Pancreas (tissue), 10 donors: Measurements from ENCODE around the gene SPP2. TPM values are rescaled to one million over a fixed set of nuclear protein-coding genes. Genes with fewer than 3 reads are reported as not detected.

Experiments used
- ATAC-seq, 4 donors: fragments of 200-7000 bp; cut with Tn5 transposase; one replicate each; pipeline versions ENCODE4 v1.8.0 to v1.9.1; 2020; ENCODE audit warnings: mild to moderate bottlenecking in 4 of 4, moderate library complexity in 4 of 4
- DNase-seq, 6 donors: peaks; one replicate each; pipeline ENCODE4 v3.0.0-alpha.2; 2020
- FAIRE-seq: peaks from 2 replicates; lab custom pipeline; 2012; peaks lifted over from hg19 to GRCh38; lab: Jason Lieb, UNC
- H3K27ac ChIP-seq, 4 donors: fragments of 200-600 bp; sonication (generic); 1 replicate in 3 of 4; 2 replicates in 1 of 4; pipeline versions ENCODE4 v1.5.0 to v1.8.0; 2020
- H3K27me3 ChIP-seq, 4 donors: fragments of 200-600 bp; one replicate each; pipeline ENCODE4 v1.8.0; 2021
- H3K36me3 ChIP-seq, 3 donors: fragments of 200-600 bp; sonication (generic) in 1 of 3; one replicate each; pipeline versions ENCODE4 v1.5.0 to v1.8.0; 2020 to 2021
- H3K4me1 ChIP-seq, 3 donors: fragments of 200-600 bp; one replicate each; pipeline ENCODE4 v1.8.0; 2021
- H3K4me3 ChIP-seq, 4 donors: fragments of 200-600 bp; sonication (generic) in 2 of 4; one replicate each; pipeline versions ENCODE4 v1.5.0 to v1.8.0; 2020 to 2021
- H3K9me3 ChIP-seq, 4 donors: fragments of 200-600 bp; one replicate each; pipeline ENCODE4 v1.8.0; 2021
- WGBS, 2 donors: extraction: QIAGEN DNeasy Blood & Tissue Kit; methylation state at CpG; one replicate each; pipeline ENCODE4 v1.1.7; 2013; 5-methylcytosine and 5-hydroxymethylcytosine counted together
- intact Hi-C, 3 donors: fragments of 100-400 bp; cut with DNase I; formaldehyde crosslinking; loops; one replicate each; pipeline versions ENCODE4 v1.11.1 to v1.14.2; 2022
- polyA plus RNA-seq, 2 donors: library from polyadenylated mRNA; stranded (reverse); fragments of 200-250 nt; gene quantifications; one replicate each; pipeline ENCODE4 v1.2.3, GENCODE V29; 2013
- total RNA-seq, 6 donors: library from RNA; stranded (reverse); fragmentation: NEBNext Ultra II Directional in 4 of 6; extraction: Animal tissue kit (Norgen Biotek cat#: 25700) in 4 of 6; gene quantifications; one replicate each; pipeline versions ENCODE4 v1.2.1 to v1.2.4, GENCODE V29; 2021 to 2023
- TF ChIP-seq, protein P1 (sequence below), 4 donors: fragments of 200-600 bp; sonication (generic) in 3 of 4; IDR thresholded peaks; one replicate each; pipeline versions ENCODE4 v1.5.0 to v1.8.0; 2021; ENCODE audit warnings: antibody characterized with exemption in 4 of 4
- donor health status: healthy with polysubstance abuse.
- donor health status: DM: no; HTN: no; CAD: no; lungs with moderate emphysema.
- donor health status: DM: no; HTN: no; CAD: no.
- donor health status: control.
- donor health status: control.
- donor health status: Bipolar disorder and iron deficiency.
- donor health status: DM: yes; HTN: yes; CAD: no.
- donor health status: DM: no; HTN: no; CAD: no.
- donor health status: DM: no; HTN: no; CAD: no.
- donor health status: DM: yes; HTN: yes; CAD: no.

The SPP2 gene
- total and polyA plus RNA-seq, 8 donors, result not detected

DNA sequence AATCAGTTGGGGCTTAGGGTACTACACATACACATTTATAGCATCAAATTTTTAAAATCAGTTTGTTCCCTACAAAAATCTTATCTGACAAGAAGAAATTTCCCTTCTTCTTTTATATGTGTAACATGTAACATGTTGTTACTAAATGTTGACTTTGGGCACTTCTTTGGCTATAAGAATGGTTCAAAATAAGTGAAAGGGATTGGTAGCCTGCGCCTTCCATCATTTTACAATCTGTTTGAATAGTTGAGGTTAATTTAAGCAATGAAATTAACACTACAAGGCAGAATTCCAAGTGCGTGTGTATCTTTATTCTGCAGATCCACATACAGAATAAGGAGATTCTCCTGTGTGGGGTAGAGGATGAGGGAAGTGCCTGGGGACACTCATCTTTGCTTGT lies 30.2 kb upstream of the SPP2 start:
- WGBS, 2 donors, result 86 to 90% methylated on average over 2 of the region's 2 CpGs
- TF ChIP-seq, protein P1, sequence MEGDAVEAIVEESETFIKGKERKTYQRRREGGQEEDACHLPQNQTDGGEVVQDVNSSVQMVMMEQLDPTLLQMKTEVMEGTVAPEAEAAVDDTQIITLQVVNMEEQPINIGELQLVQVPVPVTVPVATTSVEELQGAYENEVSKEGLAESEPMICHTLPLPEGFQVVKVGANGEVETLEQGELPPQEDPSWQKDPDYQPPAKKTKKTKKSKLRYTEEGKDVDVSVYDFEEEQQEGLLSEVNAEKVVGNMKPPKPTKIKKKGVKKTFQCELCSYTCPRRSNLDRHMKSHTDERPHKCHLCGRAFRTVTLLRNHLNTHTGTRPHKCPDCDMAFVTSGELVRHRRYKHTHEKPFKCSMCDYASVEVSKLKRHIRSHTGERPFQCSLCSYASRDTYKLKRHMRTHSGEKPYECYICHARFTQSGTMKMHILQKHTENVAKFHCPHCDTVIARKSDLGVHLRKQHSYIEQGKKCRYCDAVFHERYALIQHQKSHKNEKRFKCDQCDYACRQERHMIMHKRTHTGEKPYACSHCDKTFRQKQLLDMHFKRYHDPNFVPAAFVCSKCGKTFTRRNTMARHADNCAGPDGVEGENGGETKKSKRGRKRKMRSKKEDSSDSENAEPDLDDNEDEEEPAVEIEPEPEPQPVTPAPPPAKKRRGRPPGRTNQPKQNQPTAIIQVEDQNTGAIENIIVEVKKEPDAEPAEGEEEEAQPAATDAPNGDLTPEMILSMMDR (IDR thresholded peaks at IDR 0.05), result no peak

DNA sequence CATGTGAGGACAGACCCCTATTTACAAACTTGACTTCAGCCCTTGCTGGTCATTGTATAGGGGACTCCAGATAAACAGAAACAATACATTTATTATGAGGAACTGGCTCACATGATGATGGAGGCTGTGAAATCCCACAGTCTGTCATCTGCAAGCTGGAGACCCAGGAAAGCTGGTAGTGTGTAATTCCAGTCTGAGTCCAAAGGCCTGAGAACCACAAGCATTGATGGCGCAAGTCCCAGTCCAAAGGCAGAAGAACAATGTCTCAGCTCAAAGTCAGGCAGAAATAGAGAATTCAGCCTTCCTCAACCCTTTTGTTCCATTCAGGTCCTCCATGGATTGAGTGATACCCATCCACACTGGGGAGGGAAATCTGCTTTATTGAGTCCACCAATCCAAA lies 28.1 kb upstream of the SPP2 start:
- DNase-seq, result no peak
- Histone ChIP-seq H3K27ac (no peak overlapping the region), H3K9me3 (no peaks in the 10 kb centered on the region), H3K4me1 (no peaks in the 10 kb centered on the region), H3K36me3 (no peaks in the 10 kb centered on the region), H3K4me3 (no peak overlapping the region), H3K27me3 (peaks cover 0 to 3% (median 0%) of the 10 kb centered on the region in 4 donors)
- intact Hi-C loops, result no loop called here
- no peak for ATAC-seq
- no peak for FAIRE-seq
- WGBS, 2 donors, result 95 to 98% methylated on average over 1 of the region's 1 CpG
- TF ChIP-seq, protein P1 (IDR thresholded peaks at IDR 0.05), result no peak

More for the DNA sequence above, 30.2 kb upstream of the SPP2 start:
- intact Hi-C loops, result no loop called here
- ATAC-seq, result no peak
- no peak for DNase-seq
- no peak for FAIRE-seq
- H3K27ac ChIP-seq, result no peak overlapping the region
- H3K36me3 ChIP-seq, result no peaks in the 10 kb centered on the region
- H3K27me3 ChIP-seq, result peaks cover 0 to 3% (median 0%) of the 10 kb centered on the region in 4 donors
- H3K4me3 ChIP-seq, result no peak overlapping the region
- H3K9me3 ChIP-seq, result no peaks in the 10 kb centered on the region
- no peaks in the 10 kb centered on the region for H3K4me1 ChIP-seq

DNA sequence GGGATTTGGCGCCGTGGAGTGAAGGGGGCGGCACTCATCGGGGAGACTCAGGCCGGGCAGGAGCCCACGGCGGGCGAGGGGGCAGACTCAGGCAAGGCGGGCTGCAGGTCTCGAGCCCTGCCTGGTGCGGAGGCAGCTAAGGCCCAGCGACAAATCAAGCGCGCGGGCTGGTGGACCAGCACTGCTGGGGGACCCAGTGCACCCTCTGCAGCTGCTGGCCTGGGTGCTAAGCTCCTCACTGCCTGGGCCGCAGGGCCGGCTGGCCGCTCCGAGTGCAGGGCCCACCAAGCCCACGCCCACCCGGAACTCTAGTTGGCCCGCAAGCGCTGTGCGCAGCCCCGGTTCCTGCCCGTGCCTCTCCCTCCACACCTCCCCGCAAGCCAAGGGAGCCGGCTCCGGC lies 26.2 kb upstream of the SPP2 start:
- Histone ChIP-seq H3K4me3 (no peak overlapping the region), H3K9me3 (no peaks in the 10 kb centered on the region), H3K36me3 (no peaks in the 10 kb centered on the region), H3K27me3 (no peaks in the 10 kb centered on the region), H3K27ac (no peak overlapping the region), H3K4me1 (no peaks in the 10 kb centered on the region)
- FAIRE-seq (no peak), ATAC-seq (no peak), DNase-seq (peak in 1 of 6 donors; percentile 66)
- TF ChIP-seq, protein P1 (IDR thresholded peaks at IDR 0.05), result no peak
- WGBS, 2 donors, result 94 to 99% methylated on average over 25 to 29 of the region's 29 CpGs
- intact Hi-C loops, result no loop called here

DNA sequence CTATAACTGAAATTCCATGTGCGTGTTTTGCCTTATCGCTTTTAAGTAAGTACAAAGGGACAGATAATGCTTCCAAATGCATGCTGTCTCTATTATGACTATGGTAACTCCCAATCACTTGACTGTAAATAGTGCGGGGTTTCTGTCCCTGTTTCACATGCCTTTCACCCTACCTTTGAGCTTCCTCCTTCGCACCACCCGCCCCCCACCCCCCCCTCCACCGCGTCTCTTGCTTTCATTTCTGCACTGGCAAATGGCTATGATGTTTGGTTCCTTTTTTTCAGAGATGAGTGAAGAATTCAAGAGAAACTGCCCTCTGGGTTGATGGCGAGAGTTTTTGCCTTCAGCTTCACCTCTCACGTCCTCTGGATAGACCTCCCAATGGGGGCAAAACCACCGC lies 25.0 kb upstream of the SPP2 start:
- H3K27ac ChIP-seq, result no peak overlapping the region
- DNase-seq, result no peak
- no peaks in the 10 kb centered on the region for H3K4me1 ChIP-seq
- intact Hi-C loops, result no loop called here
- ATAC-seq, result no peak
- FAIRE-seq, result no peak
- H3K4me3 ChIP-seq, result no peak overlapping the region
- H3K36me3 ChIP-seq, result no peaks in the 10 kb centered on the region
- no peaks in the 10 kb centered on the region for H3K9me3 ChIP-seq
- TF ChIP-seq, protein P1 (IDR thresholded peaks at IDR 0.05), result no peak
- WGBS, 2 donors, result 49 to 51% methylated on average over 10 of the region's 10 CpGs
- H3K27me3 ChIP-seq, result no peaks in the 10 kb centered on the region

DNA sequence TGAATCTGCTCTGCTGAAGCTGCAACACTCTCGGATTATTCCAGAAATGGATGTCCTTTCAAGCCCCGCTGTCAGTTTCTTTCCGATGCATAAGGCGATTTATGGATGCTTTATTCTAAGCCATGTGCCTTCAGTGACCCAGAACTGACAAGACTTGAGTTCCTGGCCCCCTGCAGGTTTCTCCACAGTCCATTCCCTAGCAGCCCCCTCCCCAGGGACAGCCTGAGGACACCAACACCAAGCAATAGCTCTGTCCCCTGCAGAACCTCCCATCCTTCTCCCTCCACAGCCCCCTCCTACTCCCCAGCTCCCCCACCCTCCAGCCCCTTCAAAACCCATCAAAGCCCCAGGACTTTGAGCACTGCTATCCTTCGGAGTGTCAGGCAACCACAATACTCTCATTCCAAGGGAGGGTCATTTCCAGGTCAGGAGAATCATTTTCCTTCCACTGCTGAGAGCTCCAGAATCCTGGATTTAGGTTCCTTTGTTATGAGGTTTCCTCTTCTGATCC lies 24.6 kb upstream of the SPP2 start:
- no peaks in the 10 kb centered on the region for H3K27me3 ChIP-seq
- FAIRE-seq, result no peak
- no peak overlapping the region for H3K27ac ChIP-seq
- intact Hi-C loops, result no loop called here
- DNase-seq, result no peak
- ATAC-seq, result peak in 1 of 4 donors; percentile 23
- no peaks in the 10 kb centered on the region for H3K36me3 ChIP-seq
- TF ChIP-seq, protein P1 (IDR thresholded peaks at IDR 0.05), result no peak
- H3K4me1 ChIP-seq, result no peaks in the 10 kb centered on the region
- WGBS, 2 donors, result 57 to 66% methylated on average over 5 of the region's 5 CpGs
- H3K9me3 ChIP-seq, result no peaks in the 10 kb centered on the region
- H3K4me3 ChIP-seq, result no peak overlapping the region
